ENCODE measurements around the gene MTMR12. TPM values are rescaled to one million over a fixed set of nuclear protein-coding genes. Genes with fewer than 3 reads are reported as not detected.
"Not testable (repeated sequence)": the region's sequence is repeated elsewhere in the genome, so short reads cannot be mapped to it uniquely, and the experiment has no call there.

MTMR12 gene
- total and polyA plus RNA-seq, 4 experiments from 2014 or later: 11.6 to 26.4 (median 22.2) TPM

DNA sequence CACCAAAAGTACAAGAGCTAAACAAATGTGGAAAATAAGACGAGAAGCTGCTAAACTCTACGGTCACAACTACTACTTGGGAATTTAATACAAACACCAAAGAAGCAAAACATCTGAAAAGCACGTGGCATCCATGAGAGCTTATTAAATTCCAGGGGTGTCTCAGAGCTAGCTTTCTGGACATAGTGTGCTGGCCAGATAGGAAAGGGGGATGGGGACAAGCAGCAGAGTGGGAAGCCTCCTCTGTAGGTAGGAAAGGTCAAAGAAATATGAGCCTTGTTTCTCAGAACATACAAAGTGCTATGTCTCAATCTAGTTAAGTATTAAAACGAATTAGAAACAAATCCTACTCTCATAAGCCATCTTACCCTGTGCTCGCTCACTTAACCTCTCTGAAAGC lies 87.3 kb downstream of the MTMR12 start:
- ChIA-PET CTCF (ENCODE audit: partially characterized antibody) (interaction anchor here (3.4 to 6.1 kb wide), 2 partner anchors 8 to 105 kb away, joined by 12 to 35 read pairs; no protein-coding TSS in a partner anchor), POLR2A (ENCODE audit: partially characterized antibody) (no interaction called here)
- Mint-ChIP-seq H3K36me3 (peaks cover 20 to 27% of the 10 kb centered on the region in 2 donors), H3K4me3 (no peak overlapping the region), H3K4me1 (no peaks in the 10 kb centered on the region), H3K27me3 (no peaks in the 10 kb centered on the region), H3K27ac (no peak overlapping the region), H3K9me3 (no peaks in the 10 kb centered on the region)
- intact Hi-C loops (cut with micrococcal nuclease): no loop called here
- no peaks in the 10 kb centered on the region for H3K27me3 ChIP-seq (ENCODE audit: insufficient read depth, low read length)
- no peak overlapping the region for H3K4me3 ChIP-seq (ENCODE audit: low read length in 2 of 2)
- H3K27ac ChIP-seq (ENCODE audit: low read depth, low read length): no peak overlapping the region
- H3K36me3 ChIP-seq (ENCODE audit: insufficient read depth, low read length): peaks cover 10% of the 10 kb centered on the region
- H3K9me3 ChIP-seq (ENCODE audit: control insufficient read depth in 1 of 2, low read length in 2 of 2): no peaks in the 10 kb centered on the region
- H3K4me1 ChIP-seq (ENCODE audit: insufficient read depth, low read length): no peaks in the 10 kb centered on the region
- no peak for DNase-seq

- Histone ChIP-seq H3K4me3 (ENCODE audit: low read length in 2 of 2) (no peak overlapping the region), H3K27me3 (ENCODE audit: insufficient read depth, low read length) (no peaks in the 10 kb centered on the region), H3K36me3 (ENCODE audit: insufficient read depth, low read length) (no peaks in the 10 kb centered on the region), H3K9me3 (ENCODE audit: control insufficient read depth in 1 of 2, low read length in 2 of 2) (no peaks in the 10 kb centered on the region), H3K27ac (ENCODE audit: low read depth, low read length) (no peak overlapping the region), H3K4me1 (ENCODE audit: insufficient read depth, low read length) (no peaks in the 10 kb centered on the region)
- Mint-ChIP-seq H3K36me3 (peaks cover 6 to 17% of the 10 kb centered on the region in 2 donors), H3K4me3 (no peak overlapping the region), H3K4me1 (no peaks in the 10 kb centered on the region), H3K27ac (no peak overlapping the region), H3K27me3 (no peaks in the 10 kb centered on the region), H3K9me3 (no peaks in the 10 kb centered on the region)
- DNase-seq: no peak
- ChIA-PET CTCF (ENCODE audit: partially characterized antibody) (interaction anchor here (3.4 to 6.1 kb wide), 2 partner anchors 9 to 106 kb away, joined by 12 to 35 read pairs; no protein-coding TSS in a partner anchor), POLR2A (ENCODE audit: partially characterized antibody) (no interaction called here)
- intact Hi-C loops (cut with micrococcal nuclease): no loop called here
These were observed 88.6 kb downstream of the MTMR12 start for GRCh38 chr5:32223972-32224609.

DNA sequence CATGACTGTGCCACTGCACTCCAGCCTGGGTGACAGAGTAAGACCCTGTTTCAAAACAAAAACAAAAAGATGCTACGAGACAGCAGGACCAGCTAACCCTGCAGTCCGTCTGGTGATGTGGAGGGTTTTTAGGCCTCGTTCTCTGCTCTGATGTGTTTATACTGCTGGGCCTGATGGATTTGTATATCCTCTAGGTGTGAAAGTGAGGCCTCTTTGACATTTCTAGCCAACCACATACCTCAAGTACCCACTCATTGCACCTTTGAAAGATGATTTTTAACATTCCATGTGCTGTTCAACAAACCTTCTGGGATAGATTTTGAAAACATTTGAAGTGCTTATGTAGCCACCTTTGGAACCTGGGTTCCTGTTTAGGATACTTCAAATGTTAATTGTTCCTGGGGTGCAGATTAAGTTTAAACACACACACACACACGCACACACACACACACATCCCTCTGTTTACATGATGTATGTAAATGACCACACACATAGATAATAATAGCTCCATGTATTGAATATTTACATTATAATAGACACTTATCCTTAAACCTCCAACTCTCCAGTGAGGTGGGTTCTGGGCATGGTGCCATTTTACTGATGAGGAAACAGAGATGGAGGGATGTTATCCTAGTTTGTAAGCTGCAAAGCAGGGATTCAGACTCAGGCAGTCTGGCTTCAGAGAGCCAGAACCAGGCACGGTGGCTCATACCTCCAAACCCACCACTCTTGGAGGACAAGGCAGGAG lies 89.8 kb downstream of the MTMR12 start:
- no peaks in the 10 kb centered on the region for H3K4me1 ChIP-seq (ENCODE audit: insufficient read depth, low read length)
- peaks cover 0 to 11% of the 10 kb centered on the region in 2 donors for H3K36me3 Mint-ChIP-seq
- H3K27ac Mint-ChIP-seq: no peak overlapping the region
- H3K36me3 ChIP-seq (ENCODE audit: insufficient read depth, low read length): no peaks in the 10 kb centered on the region
- no peaks in the 10 kb centered on the region for H3K27me3 ChIP-seq (ENCODE audit: insufficient read depth, low read length)
- no peak overlapping the region for H3K27ac ChIP-seq (ENCODE audit: low read depth, low read length)
- intact Hi-C loops (cut with micrococcal nuclease): no loop called here
- CTCF ChIA-PET (ENCODE audit: partially characterized antibody): interaction anchor here (3.4 to 6.1 kb wide), 2 partner anchors 10 to 107 kb away, joined by 12 to 35 read pairs; no protein-coding TSS in a partner anchor
- no peaks in the 10 kb centered on the region for H3K4me1 Mint-ChIP-seq
- no peak overlapping the region for H3K4me3 Mint-ChIP-seq
- no peaks in the 10 kb centered on the region for H3K27me3 Mint-ChIP-seq
- no peak for DNase-seq
- H3K4me3 ChIP-seq (ENCODE audit: low read length in 2 of 2): no peak overlapping the region
- no peaks in the 10 kb centered on the region for H3K9me3 ChIP-seq (ENCODE audit: control insufficient read depth in 1 of 2, low read length in 2 of 2)
- H3K9me3 Mint-ChIP-seq: no peaks in the 10 kb centered on the region
- POLR2A ChIA-PET (ENCODE audit: partially characterized antibody): no interaction called here

GRCh38 chr5:32217886-32218396 lies 94.8 kb downstream of the MTMR12 start:
- CTCF ChIA-PET (ENCODE audit: partially characterized antibody): interaction anchor here (2.8 kb wide), 1 partner anchor 14 kb away, joined by 8 read pairs; no protein-coding TSS in a partner anchor
- Histone ChIP-seq H3K36me3 (ENCODE audit: insufficient read depth, low read length) (no peaks in the 10 kb centered on the region), H3K4me3 (ENCODE audit: low read length in 2 of 2) (no peak overlapping the region), H3K9me3 (ENCODE audit: control insufficient read depth in 1 of 2, low read length in 2 of 2) (no peaks in the 10 kb centered on the region), H3K27me3 (ENCODE audit: insufficient read depth, low read length) (no peaks in the 10 kb centered on the region), H3K27ac (ENCODE audit: low read depth, low read length) (no peak overlapping the region), H3K4me1 (ENCODE audit: insufficient read depth, low read length) (no peaks in the 10 kb centered on the region)
- Mint-ChIP-seq H3K4me3 (no peak overlapping the region), H3K27me3 (no peaks in the 10 kb centered on the region), H3K27ac (no peak overlapping the region), H3K4me1 (no peaks in the 10 kb centered on the region), H3K9me3 (no peaks in the 10 kb centered on the region), H3K36me3 (no peaks in the 10 kb centered on the region)
- intact Hi-C loops (cut with micrococcal nuclease): no loop called here
- DNase-seq: no peak
- POLR2A ChIA-PET (ENCODE audit: partially characterized antibody): no interaction called here

GRCh38 chr5:32214344-32214743 lies 98.4 kb downstream of the MTMR12 start:
- H3K27ac ChIP-seq (ENCODE audit: low read depth, low read length); H3K27me3 Mint-ChIP-seq; POLR2A ChIA-PET (ENCODE audit: partially characterized antibody); H3K9me3 Mint-ChIP-seq; H3K27me3 ChIP-seq (ENCODE audit: insufficient read depth, low read length); CTCF ChIA-PET (ENCODE audit: partially characterized antibody); H3K4me1 ChIP-seq (ENCODE audit: insufficient read depth, low read length); DNase-seq; H3K9me3 ChIP-seq (ENCODE audit: control insufficient read depth in 1 of 2, low read length in 2 of 2); H3K4me3 Mint-ChIP-seq; H3K36me3 ChIP-seq (ENCODE audit: insufficient read depth, low read length); H3K27ac Mint-ChIP-seq; H3K4me3 ChIP-seq (ENCODE audit: low read length in 2 of 2); intact Hi-C loops (cut with micrococcal nuclease); H3K36me3 Mint-ChIP-seq: not testable (repeated sequence)
- peaks cover 4 to 16% (median 7%) of the 10 kb centered on the region in 4 donors for H3K4me1 Mint-ChIP-seq

- POLR2A ChIA-PET (ENCODE audit: partially characterized antibody): no interaction called here
- H3K4me3 ChIP-seq (ENCODE audit: low read length in 2 of 2): no peak overlapping the region
- DNase-seq: no peak
- H3K4me3 Mint-ChIP-seq: no peak overlapping the region
- H3K27ac ChIP-seq (ENCODE audit: low read depth, low read length): no peak overlapping the region
- no peaks in the 10 kb centered on the region for H3K36me3 Mint-ChIP-seq
- H3K9me3 ChIP-seq (ENCODE audit: control insufficient read depth in 1 of 2, low read length in 2 of 2): no peaks in the 10 kb centered on the region
- CTCF ChIA-PET (ENCODE audit: partially characterized antibody): no interaction called here
- H3K4me1 ChIP-seq (ENCODE audit: insufficient read depth, low read length): peaks cover 8% of the 10 kb centered on the region
- peaks cover 4 to 16% (median 7%) of the 10 kb centered on the region in 4 donors for H3K4me1 Mint-ChIP-seq
- no peaks in the 10 kb centered on the region for H3K9me3 Mint-ChIP-seq
- intact Hi-C loops (cut with micrococcal nuclease): no loop called here
- no peaks in the 10 kb centered on the region for H3K27me3 ChIP-seq (ENCODE audit: insufficient read depth, low read length)
- peak overlapping the region in 2 of 7 donors; percentile 35 to 42 for H3K27ac Mint-ChIP-seq
- no peaks in the 10 kb centered on the region for H3K36me3 ChIP-seq (ENCODE audit: insufficient read depth, low read length)
- no peaks in the 10 kb centered on the region for H3K27me3 Mint-ChIP-seq
These were observed 102.6 kb downstream of the MTMR12 start for GRCh38 chr5:32210151-32210550.

GRCh38 chr5:32208837-32209236 lies 103.9 kb downstream of the MTMR12 start:
- H3K36me3 Mint-ChIP-seq; H3K9me3 ChIP-seq (ENCODE audit: control insufficient read depth in 1 of 2, low read length in 2 of 2); H3K27me3 ChIP-seq (ENCODE audit: insufficient read depth, low read length); CTCF ChIA-PET (ENCODE audit: partially characterized antibody); H3K4me3 ChIP-seq (ENCODE audit: low read length in 2 of 2); H3K27ac ChIP-seq (ENCODE audit: low read depth, low read length); DNase-seq; H3K27me3 Mint-ChIP-seq; H3K4me1 ChIP-seq (ENCODE audit: insufficient read depth, low read length); H3K9me3 Mint-ChIP-seq; H3K4me3 Mint-ChIP-seq; POLR2A ChIA-PET (ENCODE audit: partially characterized antibody); H3K36me3 ChIP-seq (ENCODE audit: insufficient read depth, low read length); intact Hi-C loops (cut with micrococcal nuclease); H3K27ac Mint-ChIP-seq: not testable (repeated sequence)
- peaks cover 4 to 16% (median 7%) of the 10 kb centered on the region in 4 donors for H3K4me1 Mint-ChIP-seq

Data from CD4-positive, alpha-beta memory T cell (primary cell).